Peyer's patch (tissue), 4 donors: Measurements from ENCODE around the gene ASAP2.

Experiments used
- CTCF ChIP-seq, 6 experiments: fragments of 450-650 bp in 4 of 6; fragments of 200-600 bp in 2 of 6; sonication (generic) in 1 of 6; IDR thresholded peaks; one replicate each; pipeline ENCODE4 v1.5.1; 2017 to 2019; ENCODE audit warnings: antibody characterized with exemption in 6 of 6, mild to moderate bottlenecking in 3 of 6, moderate library complexity in 1 of 6
- POLR2A ChIP-seq, 2 donors: fragments of 450-650 bp; IDR thresholded peaks; one replicate each; pipeline ENCODE4 v1.5.1; 2017; ENCODE audit warnings: antibody characterized with exemption in 2 of 2, mild to moderate bottlenecking in 2 of 2, moderate library complexity in 2 of 2

GRCh38 chr2:9170458-9171130, 36.0 kb upstream of the ASAP2 start:
- peak in 1 of 6 experiments; percentile 19 for TF ChIP-seq CTCF (IDR thresholded peaks at IDR 0.05)
- TF ChIP-seq POLR2A (IDR thresholded peaks at IDR 0.05) = no peak
